ENCODE measurements around the gene FAM240A. TPM values are rescaled to one million over a fixed set of nuclear protein-coding genes. Genes with fewer than 3 reads are reported as not detected.

The FAM240A gene
- total and polyA plus RNA-seq, 10 of the 15 experiments (the other 5 are each of a cell fraction or from before 2014, with no cell fraction given) = not detected

- ChIA-PET SMC1A (ENCODE audit: uncharacterized antibody, unreplicated experiment) (no interaction called here), POLR2A (no interaction called here), CTCF (interaction anchor here (1.3 to 1.5 kb wide), 2 partner anchors 14 to 194 kb away, joined by 3 to 4 read pairs; no protein-coding TSS in a partner anchor), RAD21 (ENCODE audit: unreplicated experiment) (no interaction called here)
- no peaks in the 10 kb centered on the region for H3K36me3 ChIP-seq (ENCODE audit: control insufficient read depth in 2 of 2, insufficient read depth in 2 of 2, low read length in 1 of 2)
- H4K20me1 ChIP-seq (ENCODE audit: control insufficient read depth, insufficient read depth) = no peaks in the 10 kb centered on the region
- in situ Hi-C loops (cut with MboI) = no loop called here
- intact Hi-C loops (cut with micrococcal nuclease; ENCODE audit: unreplicated experiment) = no loop called here
- no peak for DNase-seq (ENCODE audit: low read depth, low spot score)
- no peak for FAIRE-seq
- H3K9ac ChIP-seq (ENCODE audit: control insufficient read depth, insufficient read depth, low read length) = no peak overlapping the region
- no peaks in the 10 kb centered on the region; the same call in 2 of the 3 replicates for H3K9me3 ChIP-seq (replicated peaks; ENCODE audit: control insufficient read depth, insufficient read depth, low read length)
- no peak overlapping the region for H2AFZ ChIP-seq (ENCODE audit: control insufficient read depth, low read depth, low read length)
- H3K4me2 ChIP-seq (ENCODE audit: control insufficient read depth, insufficient read depth) = no peak overlapping the region
- H3K4me1 ChIP-seq (ENCODE audit: control insufficient read depth, insufficient read depth, low read length) = no peaks in the 10 kb centered on the region
- no peak for ATAC-seq
- no peaks in the 10 kb centered on the region for H3K79me2 ChIP-seq (ENCODE audit: control insufficient read depth, insufficient read depth, low read length)
- no peaks in the 10 kb centered on the region; a peak in 1 of 4 replicates for H3K27me3 ChIP-seq (replicated peaks in 1 of 2; ENCODE audit: control insufficient read depth in 2 of 2, insufficient read depth in 2 of 2, low read length in 1 of 2)
- H3K27ac ChIP-seq (ENCODE audit: control insufficient read depth, insufficient read depth) = no peak overlapping the region
- BruUV-seq (replicated peaks) = no TSS peak
- 0% methylated on average over 1 of the region's 1 CpG for WGBS (ENCODE audit: insufficient coverage, insufficient replicate concordance, low lambda C conversion rate, missing lambda C conversion rate)
- H3K4me3 ChIP-seq = no peak overlapping the region
- TF ChIP-seq FOS (IDR thresholded peaks at IDR 0.05; ENCODE audit: borderline replicate concordance, extremely low read depth, insufficient read length) (no peak), RAD21 (IDR thresholded peaks at IDR 0.05; ENCODE audit: insufficient read depth, low read depth, low read length) (no peak), CEBPB (IDR thresholded peaks at IDR 0.05; ENCODE audit: borderline replicate concordance in 1 of 2, low read depth in 2 of 2, low read length in 2 of 2) (no peak), SUZ12 (IDR thresholded peaks at IDR 0.05; ENCODE audit: unreplicated experiment) (no peak), TCF3 (IDR thresholded peaks at IDR 0.05; ENCODE audit: borderline replicate concordance, insufficient read depth, low read depth, low read length) (no peak), KLF5 (IDR thresholded peaks at IDR 0.05; ENCODE audit: partially characterized antibody) (no peak), NR2C1 (IDR thresholded peaks at IDR 0.05) (no peak), NKRF (conservative IDR thresholded peaks at IDR 0.05) (no peak), IRF3 (IDR thresholded peaks at IDR 0.05) (no peak), CTCF (IDR thresholded peaks at IDR 0.05 in 2 of 3, conservative IDR thresholded peaks at IDR 0.05 in 1 of 3; ENCODE audit: control insufficient read depth in 2 of 3, extremely low read depth in 1 of 3, insufficient read depth in 1 of 3, low read depth in 3 of 3, low read length in 3 of 3) (no peak), REST (IDR thresholded peaks at IDR 0.05; ENCODE audit: low read depth, low read length) (no peak), HDGF (IDR thresholded peaks at IDR 0.05) (no peak), RAD51 (IDR thresholded peaks at IDR 0.05) (no peak), LARP7 (IDR thresholded peaks at IDR 0.05) (no peak), CHD4 (IDR thresholded peaks at IDR 0.05) (no peak)
Measured at GRCh38 chr3:46643701-46644100, 31.4 kb downstream of the FAM240A start.

Measured in GM12878 (cell line).